ENCODE measurements around the gene HIVEP3. TPM values are rescaled to one million over a fixed set of nuclear protein-coding genes. Genes with fewer than 3 reads are reported as not detected.

The HIVEP3 gene
- total RNA-seq, 2 donors from 2014 or later, result 17.9 to 32.0 TPM

- no peak overlapping the region for H3K4me3 Mint-ChIP-seq
- DNase-seq (ENCODE audit: low spot score) (no peak), ATAC-seq (no peak)
- H3K9me3 Mint-ChIP-seq, result no peaks in the 10 kb centered on the region
- H3K4me1 Mint-ChIP-seq (ENCODE audit: low read depth in 2 of 2), result peaks cover 17 to 27% of the 10 kb centered on the region in 2 donors
- H3K27ac Mint-ChIP-seq, result peak overlapping the region in 1 of 2 donors; percentile 51
- no peaks in the 10 kb centered on the region for H3K27me3 Mint-ChIP-seq
- no peaks in the 10 kb centered on the region for H3K36me3 Mint-ChIP-seq
Measured at GRCh38 chr1:41714638-41715389, 203.9 kb downstream of the HIVEP3 start.

- DNase-seq (ENCODE audit: low spot score) (no peak), ATAC-seq (no peak)
- no peak overlapping the region for H3K4me3 Mint-ChIP-seq
- no peaks in the 10 kb centered on the region for H3K9me3 Mint-ChIP-seq
- no peaks in the 10 kb centered on the region for H3K36me3 Mint-ChIP-seq
- peak overlapping the region in 1 of 2 donors; percentile 51 for H3K27ac Mint-ChIP-seq
- H3K4me1 Mint-ChIP-seq (ENCODE audit: low read depth in 2 of 2), result peaks cover 23 to 32% of the 10 kb centered on the region in 2 donors
- no peaks in the 10 kb centered on the region for H3K27me3 Mint-ChIP-seq
Measured at GRCh38 chr1:41713557-41714327, 205.0 kb downstream of the HIVEP3 start.

GRCh38 chr1:41713141-41713540, 205.6 kb downstream of the HIVEP3 start:
- H3K27me3 Mint-ChIP-seq, result no peaks in the 10 kb centered on the region
- H3K36me3 Mint-ChIP-seq, result no peaks in the 10 kb centered on the region
- DNase-seq (ENCODE audit: low spot score), result no peak
- H3K4me1 Mint-ChIP-seq (ENCODE audit: low read depth in 2 of 2), result peaks cover 23 to 35% of the 10 kb centered on the region in 2 donors
- no peak overlapping the region for H3K27ac Mint-ChIP-seq
- no peaks in the 10 kb centered on the region for H3K9me3 Mint-ChIP-seq
- H3K4me3 Mint-ChIP-seq, result no peak overlapping the region
- no peak for ATAC-seq

- DNase-seq (ENCODE audit: low spot score) (no peak), ATAC-seq (no peak)
- Mint-ChIP-seq H3K27me3 (no peaks in the 10 kb centered on the region), H3K4me1 (ENCODE audit: low read depth in 2 of 2) (peaks cover 23 to 37% of the 10 kb centered on the region in 2 donors), H3K36me3 (no peaks in the 10 kb centered on the region), H3K27ac (no peak overlapping the region), H3K4me3 (no peak overlapping the region), H3K9me3 (no peaks in the 10 kb centered on the region)
Measured at GRCh38 chr1:41712695-41713094, 206.0 kb downstream of the HIVEP3 start.

GRCh38 chr1:41712081-41712480, 206.6 kb downstream of the HIVEP3 start:
- Mint-ChIP-seq H3K27me3 (no peaks in the 10 kb centered on the region), H3K4me1 (ENCODE audit: low read depth in 2 of 2) (peaks cover 18 to 37% of the 10 kb centered on the region in 2 donors), H3K4me3 (no peak overlapping the region), H3K36me3 (no peaks in the 10 kb centered on the region), H3K27ac (no peak overlapping the region), H3K9me3 (no peaks in the 10 kb centered on the region)
- ATAC-seq (no peak), DNase-seq (ENCODE audit: low spot score) (no peak)

- H3K36me3 Mint-ChIP-seq, result no peaks in the 10 kb centered on the region
- no peaks in the 10 kb centered on the region for H3K27me3 Mint-ChIP-seq
- DNase-seq (ENCODE audit: low spot score) (no peak), ATAC-seq (no peak)
- H3K27ac Mint-ChIP-seq, result no peak overlapping the region
- H3K4me3 Mint-ChIP-seq, result no peak overlapping the region
- peaks cover 17 to 39% of the 10 kb centered on the region in 2 donors for H3K4me1 Mint-ChIP-seq (ENCODE audit: low read depth in 2 of 2)
- no peaks in the 10 kb centered on the region for H3K9me3 Mint-ChIP-seq
Measured at GRCh38 chr1:41711581-41711980, 207.1 kb downstream of the HIVEP3 start.

GRCh38 chr1:41710980-41711379, 207.7 kb downstream of the HIVEP3 start:
- Mint-ChIP-seq H3K27ac (no peak overlapping the region), H3K27me3 (no peaks in the 10 kb centered on the region), H3K4me3 (no peak overlapping the region), H3K9me3 (no peaks in the 10 kb centered on the region), H3K36me3 (no peaks in the 10 kb centered on the region), H3K4me1 (ENCODE audit: low read depth in 2 of 2) (peaks cover 15 to 39% of the 10 kb centered on the region in 2 donors)
- DNase-seq (ENCODE audit: low spot score) (no peak), ATAC-seq (no peak)

- ATAC-seq, result no peak
- Mint-ChIP-seq H3K4me1 (ENCODE audit: low read depth in 2 of 2) (peaks cover 10 to 35% of the 10 kb centered on the region in 2 donors), H3K27me3 (no peaks in the 10 kb centered on the region), H3K9me3 (no peaks in the 10 kb centered on the region), H3K27ac (peak overlapping the region in 1 of 2 donors; percentile 42), H3K4me3 (no peak overlapping the region), H3K36me3 (no peaks in the 10 kb centered on the region)
- DNase-seq (ENCODE audit: low spot score), result no peak
Measured at GRCh38 chr1:41709873-41710272, 208.8 kb downstream of the HIVEP3 start.

GRCh38 chr1:41709331-41709730, 209.4 kb downstream of the HIVEP3 start:
- Mint-ChIP-seq H3K27me3 (no peaks in the 10 kb centered on the region), H3K4me3 (no peak overlapping the region), H3K27ac (peak overlapping the region in 1 of 2 donors; percentile 42), H3K4me1 (ENCODE audit: low read depth in 2 of 2) (peaks cover 10 to 35% of the 10 kb centered on the region in 2 donors), H3K9me3 (no peaks in the 10 kb centered on the region), H3K36me3 (no peaks in the 10 kb centered on the region)
- ATAC-seq (no peak), DNase-seq (ENCODE audit: low spot score) (no peak)

- Mint-ChIP-seq H3K9me3 (no peaks in the 10 kb centered on the region), H3K27me3 (no peaks in the 10 kb centered on the region), H3K4me1 (ENCODE audit: low read depth in 2 of 2) (peaks cover 10 to 31% of the 10 kb centered on the region in 2 donors), H3K4me3 (no peak overlapping the region), H3K36me3 (no peaks in the 10 kb centered on the region), H3K27ac (no peak overlapping the region)
- no peak for ATAC-seq
- DNase-seq (ENCODE audit: low spot score), result no peak
Measured at GRCh38 chr1:41708332-41708731, 210.4 kb downstream of the HIVEP3 start.

GRCh38 chr1:41707793-41708192, 210.9 kb downstream of the HIVEP3 start:
- ATAC-seq, result no peak
- H3K4me3 Mint-ChIP-seq, result no peak overlapping the region
- H3K36me3 Mint-ChIP-seq, result no peaks in the 10 kb centered on the region
- H3K4me1 Mint-ChIP-seq (ENCODE audit: low read depth in 2 of 2), result peaks cover 10 to 32% of the 10 kb centered on the region in 2 donors
- H3K9me3 Mint-ChIP-seq, result no peaks in the 10 kb centered on the region
- DNase-seq (ENCODE audit: low spot score), result no peak
- H3K27me3 Mint-ChIP-seq, result no peaks in the 10 kb centered on the region
- H3K27ac Mint-ChIP-seq, result peak overlapping the region in 1 of 2 donors; percentile 40

GRCh38 chr1:41705798-41706197, 212.9 kb downstream of the HIVEP3 start:
- peaks cover 10 to 35% of the 10 kb centered on the region in 2 donors for H3K4me1 Mint-ChIP-seq (ENCODE audit: low read depth in 2 of 2)
- no peaks in the 10 kb centered on the region for H3K9me3 Mint-ChIP-seq
- no peaks in the 10 kb centered on the region for H3K36me3 Mint-ChIP-seq
- no peak for ATAC-seq
- H3K27me3 Mint-ChIP-seq, result no peaks in the 10 kb centered on the region
- no peak overlapping the region for H3K27ac Mint-ChIP-seq
- no peak for DNase-seq (ENCODE audit: low spot score)
- H3K4me3 Mint-ChIP-seq, result no peak overlapping the region

GRCh38 chr1:41704196-41704595, 214.5 kb downstream of the HIVEP3 start:
- Mint-ChIP-seq H3K27ac (no peak overlapping the region), H3K36me3 (no peaks in the 10 kb centered on the region), H3K4me3 (no peak overlapping the region), H3K27me3 (no peaks in the 10 kb centered on the region), H3K4me1 (ENCODE audit: low read depth in 2 of 2) (peaks cover 8 to 34% of the 10 kb centered on the region in 2 donors), H3K9me3 (no peaks in the 10 kb centered on the region)
- ATAC-seq (no peak), DNase-seq (ENCODE audit: low spot score) (no peak)

GRCh38 chr1:41702771-41703170, 216.0 kb downstream of the HIVEP3 start:
- Mint-ChIP-seq H3K4me1 (ENCODE audit: low read depth in 2 of 2) (peaks cover 14 to 37% of the 10 kb centered on the region in 2 donors), H3K27me3 (no peaks in the 10 kb centered on the region), H3K4me3 (no peak overlapping the region), H3K36me3 (no peaks in the 10 kb centered on the region), H3K27ac (no peak overlapping the region), H3K9me3 (no peaks in the 10 kb centered on the region)
- ATAC-seq (no peak), DNase-seq (ENCODE audit: low spot score) (no peak)
